Stromal cell of bone marrow (primary cell): Measurements from ENCODE around the gene MORN3.
"Not testable (repeated sequence)": the region's sequence is repeated elsewhere in the genome, so short reads cannot be mapped to it uniquely, and the experiment has no call there.

ENCODE experiments used
- DNase-seq: peaks from one replicate; pipeline ENCODE4 v3.0.0-alpha.2; 2012; ENCODE audit warnings: low read depth

The MORN3 gene

GRCh38 chr12:121692744-121693143 is 23.3 kb upstream of the MORN3 start:
- DNase-seq = not testable (repeated sequence)

GRCh38 chr12:121689430-121689829 is 20.0 kb upstream of the MORN3 start:
- DNase-seq = no peak

- DNase-seq = no peak
Measured at GRCh38 chr12:121688966-121689365, 19.5 kb upstream of the MORN3 start.

GRCh38 chr12:121679661-121680197 is 10.3 kb upstream of the MORN3 start:
- DNase-seq = not testable (repeated sequence)

GRCh38 chr12:121678716-121679300 is 9.4 kb upstream of the MORN3 start:
- no peak for DNase-seq

- no peak for DNase-seq
Measured at GRCh38 chr12:121678305-121678704, 8.9 kb upstream of the MORN3 start.

GRCh38 chr12:121676190-121676589 is 6.7 kb upstream of the MORN3 start:
- no peak for DNase-seq

GRCh38 chr12:121673013-121673511 is 3.6 kb upstream of the MORN3 start:
- DNase-seq = no peak

GRCh38 chr12:121668750-121669520 is 519 bp downstream of the MORN3 start:
- no peak for DNase-seq

- DNase-seq = not testable (repeated sequence)
Measured at GRCh38 chr12:121666829-121667228, 2.6 kb downstream of the MORN3 start.

- no peak for DNase-seq
Measured at GRCh38 chr12:121663610-121663929, 5.9 kb downstream of the MORN3 start.

GRCh38 chr12:121661353-121662105 is 7.9 kb downstream of the MORN3 start:
- DNase-seq = not testable (repeated sequence)

GRCh38 chr12:121657305-121658008 is 12.0 kb downstream of the MORN3 start:
- DNase-seq = no peak

GRCh38 chr12:121656122-121656521 is 13.3 kb downstream of the MORN3 start:
- DNase-seq = no peak

- DNase-seq = no peak
Measured at GRCh38 chr12:121653999-121654398, 15.5 kb downstream of the MORN3 start.

GRCh38 chr12:121652767-121653497 is 16.5 kb downstream of the MORN3 start:
- DNase-seq = no peak

GRCh38 chr12:121651320-121651719 is 18.1 kb downstream of the MORN3 start:
- no peak for DNase-seq

- DNase-seq = no peak
Measured at GRCh38 chr12:121649819-121650353, 19.6 kb downstream of the MORN3 start.

- DNase-seq = no peak
Measured at GRCh38 chr12:121649322-121649721, 20.1 kb downstream of the MORN3 start.

GRCh38 chr12:121648458-121649028 is 20.9 kb downstream of the MORN3 start:
- no peak for DNase-seq

GRCh38 chr12:121641343-121641630 is 28.2 kb downstream of the MORN3 start:
- DNase-seq = no peak
